Neural crest cell (in vitro differentiated cells): ENCODE results near the gene TNFAIP3. TPM values are rescaled to one million over a fixed set of nuclear protein-coding genes. Genes with fewer than 3 reads are reported as not detected.

Source experiments
- DNase-seq: peaks from one replicate; pipeline ENCODE4 v3.0.0; 2021; ENCODE audit warnings: low read depth, mixed read lengths, low spot score
- H3K27ac Mint-ChIP-seq: one replicate; pipeline ENCODE4 v1.8.0; 2021; ENCODE audit warnings: mild to moderate bottlenecking, mixed read lengths; ENCODE audit not compliant: unreplicated experiment
- H3K27me3 Mint-ChIP-seq: 2 replicates; pipeline ENCODE4 v1.8.0; 2021; ENCODE audit warnings: low read depth, mild to moderate bottlenecking, mixed read lengths
- H3K36me3 Mint-ChIP-seq: 2 replicates; pipeline ENCODE4 v1.8.0; 2021; ENCODE audit warnings: low read depth, mild to moderate bottlenecking, mixed read lengths
- H3K4me1 Mint-ChIP-seq: 2 replicates; pipeline ENCODE4 v1.8.0; 2021; ENCODE audit warnings: mixed read lengths
- H3K4me3 Mint-ChIP-seq: one replicate; pipeline ENCODE4 v1.8.0; 2021; ENCODE audit warnings: mild to moderate bottlenecking, mixed read lengths
- H3K9me3 Mint-ChIP-seq: 2 replicates; pipeline ENCODE4 v1.8.0; 2021; ENCODE audit warnings: mixed read lengths
- total RNA-seq: library from RNA; stranded (reverse); gene quantifications from 2 replicates; pipeline ENCODE4 v1.2.1, GENCODE V29; 2021
- TF ChIP-seq, protein P1 (sequence below): fragments of 200-600 bp; sonication (generic); conservative IDR thresholded peaks from 2 replicates; pipeline ENCODE4 v1.5.0; 2021; ENCODE audit warnings: antibody characterized with exemption, mild to moderate bottlenecking

Gene TNFAIP3
- total RNA-seq, 1 donor from 2014 or later = 2.9 TPM

DNA sequence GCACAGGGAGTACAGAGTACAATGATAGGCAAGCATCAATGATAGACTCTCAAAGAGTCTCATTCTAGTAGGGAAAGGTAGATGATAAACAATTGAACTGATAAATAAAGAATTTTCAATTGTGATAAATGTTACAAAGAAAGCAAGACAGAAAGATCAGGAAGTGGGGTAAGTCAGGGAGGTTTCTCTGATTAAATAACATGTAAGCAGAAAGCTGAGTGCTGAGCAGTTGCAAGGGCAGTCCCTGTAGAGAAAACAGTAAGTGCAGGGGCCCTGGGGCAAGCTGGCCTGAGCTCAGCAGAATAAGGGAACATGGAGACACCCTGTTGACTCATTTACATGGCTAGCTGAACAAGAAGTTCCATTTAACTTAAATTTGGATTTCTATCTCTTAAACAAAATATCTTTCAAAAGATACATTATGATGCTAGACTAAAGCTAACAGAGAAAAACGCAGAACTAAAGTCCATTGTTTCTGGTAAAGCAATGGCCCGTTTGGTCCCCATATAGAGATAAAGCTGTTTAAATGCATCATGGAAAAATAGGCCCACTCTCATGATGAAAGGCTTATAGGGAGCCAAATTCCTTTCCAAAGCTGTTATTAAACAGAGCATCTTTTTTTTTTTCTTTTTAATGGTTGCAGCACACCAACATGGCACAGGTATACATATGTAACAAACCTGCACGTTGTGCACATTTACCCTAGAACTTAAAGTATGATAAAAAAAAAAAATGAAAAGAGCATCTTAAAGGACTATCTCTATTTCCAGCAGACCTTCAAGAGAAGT, 5.3 kb upstream of the TNFAIP3 start:
- DNase-seq = no peak
- Mint-ChIP-seq H3K27me3 (peaks cover 12% of the 10 kb centered on the region), H3K4me1 (peaks cover 19% of the 10 kb centered on the region), H3K36me3 (no peaks in the 10 kb centered on the region), H3K4me3 (peak overlapping the region; percentile 24), H3K9me3 (no peaks in the 10 kb centered on the region), H3K27ac (no peak overlapping the region)
- TF ChIP-seq, protein P1, sequence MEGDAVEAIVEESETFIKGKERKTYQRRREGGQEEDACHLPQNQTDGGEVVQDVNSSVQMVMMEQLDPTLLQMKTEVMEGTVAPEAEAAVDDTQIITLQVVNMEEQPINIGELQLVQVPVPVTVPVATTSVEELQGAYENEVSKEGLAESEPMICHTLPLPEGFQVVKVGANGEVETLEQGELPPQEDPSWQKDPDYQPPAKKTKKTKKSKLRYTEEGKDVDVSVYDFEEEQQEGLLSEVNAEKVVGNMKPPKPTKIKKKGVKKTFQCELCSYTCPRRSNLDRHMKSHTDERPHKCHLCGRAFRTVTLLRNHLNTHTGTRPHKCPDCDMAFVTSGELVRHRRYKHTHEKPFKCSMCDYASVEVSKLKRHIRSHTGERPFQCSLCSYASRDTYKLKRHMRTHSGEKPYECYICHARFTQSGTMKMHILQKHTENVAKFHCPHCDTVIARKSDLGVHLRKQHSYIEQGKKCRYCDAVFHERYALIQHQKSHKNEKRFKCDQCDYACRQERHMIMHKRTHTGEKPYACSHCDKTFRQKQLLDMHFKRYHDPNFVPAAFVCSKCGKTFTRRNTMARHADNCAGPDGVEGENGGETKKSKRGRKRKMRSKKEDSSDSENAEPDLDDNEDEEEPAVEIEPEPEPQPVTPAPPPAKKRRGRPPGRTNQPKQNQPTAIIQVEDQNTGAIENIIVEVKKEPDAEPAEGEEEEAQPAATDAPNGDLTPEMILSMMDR = no peak

DNA sequence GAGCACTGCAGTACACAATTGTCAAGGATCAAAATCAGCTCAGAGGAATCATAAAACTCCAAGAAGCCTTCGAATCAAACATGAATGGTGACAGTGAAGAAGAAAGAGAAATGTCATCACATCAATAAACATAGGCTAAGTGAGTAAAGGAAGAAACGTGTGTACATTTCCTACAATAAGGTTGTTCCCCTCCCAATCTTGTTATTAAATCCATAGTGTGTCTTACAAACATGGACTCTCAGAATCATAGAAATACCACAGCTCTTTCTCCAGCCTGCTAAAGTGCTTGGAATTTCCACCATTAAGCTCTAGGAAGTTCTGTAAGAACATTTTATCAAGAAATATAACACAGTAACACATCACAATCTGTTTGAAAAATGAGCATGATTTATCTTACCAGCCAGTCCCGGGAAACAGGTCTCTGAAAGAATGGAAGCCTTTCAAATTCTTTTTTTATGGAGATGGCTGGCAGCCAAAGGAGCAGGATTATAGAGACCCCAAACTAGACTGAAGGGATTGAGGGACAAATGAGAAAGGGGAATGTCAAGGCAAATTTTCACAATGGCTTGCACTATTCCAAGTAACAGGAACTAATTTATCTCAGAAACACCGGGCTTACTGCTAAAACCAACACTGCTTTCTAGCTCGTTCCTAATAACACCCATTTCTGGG, 4.5 kb upstream of the TNFAIP3 start:
- Mint-ChIP-seq H3K27ac (no peak overlapping the region), H3K4me1 (peaks cover 19% of the 10 kb centered on the region), H3K4me3 (peak overlapping the region; percentile 24), H3K9me3 (no peaks in the 10 kb centered on the region), H3K36me3 (no peaks in the 10 kb centered on the region), H3K27me3 (peaks cover 14% of the 10 kb centered on the region)
- no peak for DNase-seq
- TF ChIP-seq, protein P1 = no peak

DNA sequence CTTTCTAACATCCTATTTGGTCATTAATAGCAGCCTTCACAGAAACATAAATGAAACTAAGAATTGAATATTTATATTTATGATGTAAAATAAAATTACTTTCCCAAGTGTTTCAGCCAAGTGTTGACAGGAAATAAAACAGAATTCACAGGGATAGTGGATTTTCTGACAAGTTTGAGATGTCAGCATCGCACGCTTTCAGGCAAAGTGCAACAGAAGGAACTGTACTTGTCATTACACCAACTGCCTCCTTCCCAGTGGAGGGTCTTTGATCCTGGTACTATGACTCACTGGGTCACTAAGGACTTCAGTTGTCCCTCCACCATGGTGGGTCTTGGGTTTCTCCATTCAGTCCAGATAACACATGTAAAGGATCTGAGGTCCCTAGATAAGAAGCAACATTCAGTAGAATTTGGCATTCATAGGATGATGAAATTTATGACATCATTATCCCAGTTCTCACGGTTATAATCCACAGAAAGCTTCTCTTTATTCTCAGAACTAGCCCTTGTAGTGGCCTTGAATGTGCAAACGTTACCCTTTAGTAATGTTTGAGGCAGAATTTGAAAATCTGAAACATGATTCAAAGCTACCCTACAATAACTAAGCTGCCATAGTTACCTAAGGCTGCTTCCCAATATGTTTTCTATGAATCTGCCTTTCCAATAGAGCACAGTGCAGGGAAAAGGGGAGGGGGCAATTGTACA, 3.8 kb upstream of the TNFAIP3 start:
- Mint-ChIP-seq H3K4me3 (peak overlapping the region; percentile 31), H3K36me3 (no peaks in the 10 kb centered on the region), H3K4me1 (peaks cover 22% of the 10 kb centered on the region), H3K9me3 (no peaks in the 10 kb centered on the region), H3K27me3 (peaks cover 18% of the 10 kb centered on the region), H3K27ac (no peak overlapping the region)
- DNase-seq = no peak
- TF ChIP-seq, protein P1 = no peak

DNA sequence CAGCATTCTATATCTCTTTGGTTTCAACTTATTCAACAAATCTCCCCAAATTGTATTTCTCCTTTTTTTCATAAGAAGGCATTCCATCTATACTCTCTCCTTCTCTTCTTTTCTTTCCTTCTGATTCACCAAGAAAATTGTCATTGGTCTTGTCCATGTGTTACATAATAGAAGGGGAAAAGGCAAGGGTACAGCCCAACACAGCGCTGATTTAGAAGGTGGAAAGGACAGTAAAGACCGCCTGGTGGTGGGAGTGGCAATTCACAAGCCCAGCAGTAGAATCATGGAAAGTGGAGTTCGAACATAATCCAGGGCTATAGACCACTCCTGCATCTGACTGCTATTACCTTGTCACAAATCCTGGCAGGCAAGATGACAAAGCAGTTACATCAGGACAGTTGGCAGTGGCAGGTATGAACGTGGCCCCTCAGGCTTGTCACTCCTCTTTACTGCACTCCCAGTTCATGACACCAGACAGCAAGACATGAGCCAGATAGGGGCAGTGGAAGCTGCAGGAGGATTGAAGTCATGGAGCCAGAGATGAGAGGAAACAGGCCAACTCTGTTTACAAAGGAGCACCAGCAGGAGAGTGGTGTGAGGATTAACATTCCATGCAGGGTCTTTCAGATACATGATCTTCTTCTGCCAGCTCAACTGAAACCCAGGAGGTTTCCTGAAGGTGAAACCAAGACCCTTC, 2.1 kb upstream of the TNFAIP3 start:
- Mint-ChIP-seq H3K27me3 (peaks cover 35% of the 10 kb centered on the region), H3K36me3 (peaks cover 2% of the 10 kb centered on the region), H3K27ac (no peak overlapping the region), H3K9me3 (no peaks in the 10 kb centered on the region), H3K4me3 (peak overlapping the region; percentile 92), H3K4me1 (peaks cover 28% of the 10 kb centered on the region)
- TF ChIP-seq, protein P1 = no peak
- no peak for DNase-seq
